HCT116 (cell line): Measurements from ENCODE around the gene KASH5. TPM values are rescaled to one million over a fixed set of nuclear protein-coding genes. Genes with fewer than 3 reads are reported as not detected.

Source experiments
- ATAC-seq: fragments of 200-7000 bp; cut with Tn5 transposase; 2 replicates; pipeline ENCODE4 v1.9.1; 2020; ENCODE audit warnings: mild to moderate bottlenecking, moderate library complexity
- BruUV-seq: library from RNA; stranded (reverse); fragments of 400-500 nt; replicated peaks from 2 replicates; lab custom pipeline; 2021; lab: Mats Ljungman, UMichigan
- CTCF ChIA-PET: fragments of 300-600 bp; sonication (Branson Sonifier 250); formaldehyde crosslinking; loops from one replicate; lab custom pipeline; 2021; ENCODE audit warnings: antibody characterized with exemption; lab: Charles Lee
- POLR2A ChIA-PET: fragments of 300-600, 350-600 bp; sonication (Branson Sonifier 250); formaldehyde crosslinking; loops from one replicate; lab custom pipeline; 2021; ENCODE audit warnings: antibody characterized with exemption; lab: Charles Lee
- RAD21 ChIA-PET, 2 experiments: fragments of 300-600 bp; sonication (Branson Sonifier 250); formaldehyde crosslinking; loops; one replicate each; lab custom pipeline; 2023; ENCODE audit warnings: low total read pairs in 2 of 2; ENCODE audit not compliant: uncharacterized antibody in 2 of 2, unreplicated experiment in 2 of 2, low non-redundant PET in 1 of 2; lab: Charles Lee
- DNase-seq: peaks from one replicate; pipeline ENCODE4 v3.0.0-alpha.2; 2010; ENCODE audit warnings: low read depth, low spot score
- H2AFZ ChIP-seq: fragments of 200-600 bp; shearing (Covaris generic), sonication (generic); 2 replicates; pipeline ENCODE4 v1.6.1; 2017; ENCODE audit warnings: low read depth, mixed run types, mixed read lengths, antibody characterized with exemption, low read length; ENCODE audit not compliant: poor library complexity, severe bottlenecking
- H3K27ac ChIP-seq: 2 replicates; pipeline ENCODE4 v1.5.1; 2012; ENCODE audit warnings: low read depth, low read length
- H3K27me3 ChIP-seq: fragments of 200-600 bp; sonication (generic); 2 replicates; pipeline ENCODE4 v1.6.1; 2016; ENCODE audit warnings: mixed run types, low read length, mixed read lengths; ENCODE audit not compliant: insufficient read depth
- H3K36me3 ChIP-seq, 2 experiments: fragments of 200-500 bp in 1 of 2; fragments of 200-600 bp in 1 of 2; sonication (Bioruptor generic) in 1 of 2; sonication (generic) in 1 of 2; 2 replicates each; pipeline versions ENCODE4 v1.5.1 to v1.6.1; 2014 to 2016; ENCODE audit warnings: low read length in 2 of 2, inconsistent platforms in 1 of 2, mixed read lengths in 1 of 2, mixed run types in 1 of 2; ENCODE audit not compliant: insufficient read depth in 2 of 2, control insufficient read depth in 1 of 2
- H3K4me1 ChIP-seq, 2 experiments: fragments of 200-600 bp in 1 of 2; sonication (generic) in 1 of 2; 2 replicates each; pipeline versions ENCODE4 v1.5.1 to v1.6.1; 2012 to 2017; ENCODE audit warnings: low read length in 2 of 2, inconsistent platforms in 1 of 2, mild to moderate bottlenecking in 1 of 2, mixed read lengths in 1 of 2, mixed run types in 1 of 2, moderate library complexity in 1 of 2; ENCODE audit not compliant: insufficient read depth in 2 of 2, control insufficient read depth in 1 of 2
- H3K4me2 ChIP-seq: fragments of 200-600 bp; sonication (generic); 2 replicates; pipeline ENCODE4 v1.6.1; 2017; ENCODE audit warnings: mixed run types, low read length, mixed read lengths
- H3K4me3 ChIP-seq, 2 experiments: fragments of 200-600 bp in 1 of 2; sonication (generic) in 1 of 2; replicated peaks in 1 of 2; 2 replicates each; pipeline ENCODE4 v1.5.1; 2011 to 2016; ENCODE audit warnings: low read length in 2 of 2, control low read depth in 1 of 2, low read depth in 1 of 2, mild to moderate bottlenecking in 1 of 2, mixed read lengths in 1 of 2, mixed run types in 1 of 2
- H3K79me2 ChIP-seq: fragments of 200-600 bp; sonication (generic); 2 replicates; pipeline ENCODE4 v1.6.1; 2017; ENCODE audit warnings: mild to moderate bottlenecking, mixed run types, low read length, moderate library complexity, mixed read lengths; ENCODE audit not compliant: insufficient read depth
- H3K9ac ChIP-seq: fragments of 200-600 bp; sonication (generic); 2 replicates; pipeline ENCODE4 v1.6.1; 2016; ENCODE audit warnings: low read length, mixed read lengths
- H3K9me2 ChIP-seq: fragments of 200-600 bp; sonication (generic), shearing (Covaris generic); 2 replicates; pipeline ENCODE4 v1.6.1; 2017; ENCODE audit warnings: mixed run types, mild to moderate bottlenecking, moderate library complexity; ENCODE audit not compliant: insufficient read depth
- H3K9me3 ChIP-seq, 2 experiments: fragments of 200-500 bp in 1 of 2; fragments of 200-600 bp in 1 of 2; sonication (Bioruptor generic) in 1 of 2; sonication (generic) in 1 of 2; 2 replicates each; pipeline ENCODE4 v1.6.1; 2014 to 2017; ENCODE audit warnings: low read length in 2 of 2, mixed read lengths in 2 of 2, inconsistent platforms in 1 of 2, low read depth in 1 of 2, mild to moderate bottlenecking in 1 of 2, mixed run types in 1 of 2, moderate library complexity in 1 of 2; ENCODE audit not compliant: control insufficient read depth in 1 of 2, insufficient read depth in 1 of 2
- H4K20me1 ChIP-seq: fragments of 200-600 bp; sonication (generic), shearing (Covaris generic); 2 replicates; pipeline ENCODE4 v1.6.1; 2017; ENCODE audit warnings: mixed run types, mild to moderate bottlenecking, moderate library complexity; ENCODE audit not compliant: insufficient read depth
- CBX3 ChIP-seq: IDR thresholded peaks from 2 replicates; pipeline ENCODE4 v1.6.1; 2012; ENCODE audit warnings: low read depth
- ELF1 ChIP-seq: IDR thresholded peaks from 2 replicates; pipeline ENCODE4 v1.6.1; 2012; ENCODE audit warnings: low read depth, borderline replicate concordance
- FOSL1 ChIP-seq: IDR thresholded peaks from 2 replicates; pipeline ENCODE4 v1.6.1; 2012; ENCODE audit warnings: low read depth
- MAX ChIP-seq: IDR thresholded peaks from 2 replicates; pipeline ENCODE4 v1.6.1; 2012
- POLR2A ChIP-seq: IDR thresholded peaks from 2 replicates; pipeline ENCODE4 v1.7.0; 2011; ENCODE audit warnings: borderline replicate concordance; ENCODE audit not compliant: insufficient read depth, insufficient read length; ENCODE audit errors: extremely low read depth
- SIN3A ChIP-seq: IDR thresholded peaks from 2 replicates; pipeline ENCODE4 v1.6.1; 2012; ENCODE audit warnings: low read depth
- SP1 ChIP-seq: IDR thresholded peaks from 2 replicates; pipeline ENCODE4 v1.6.1; 2012; ENCODE audit warnings: low read depth
- YY1 ChIP-seq: IDR thresholded peaks from 2 replicates; pipeline ENCODE4 v1.6.1; 2011; ENCODE audit warnings: low read length, low read depth, moderate library complexity, mild to moderate bottlenecking; ENCODE audit not compliant: insufficient replicate concordance; ENCODE audit errors: extremely low read depth
- ZBTB33 ChIP-seq: IDR thresholded peaks from 2 replicates; pipeline ENCODE4 v1.6.1; 2011; ENCODE audit warnings: mild to moderate bottlenecking, low read length, moderate library complexity; ENCODE audit not compliant: insufficient replicate concordance; ENCODE audit errors: extremely low read depth
- ZFX ChIP-seq: fragments of 450-650 bp; IDR thresholded peaks from 2 replicates; pipeline ENCODE4 v1.6.1; 2017
- intact Hi-C: fragments of 100-400 bp; cut with micrococcal nuclease; formaldehyde crosslinking; loops from 2 replicates; pipeline ENCODE4 v1.10.0; 2022
- total RNA-seq: library from RNA; stranded (reverse); gene quantifications from one replicate; pipeline ENCODE4 v1.2.1, GENCODE V29; 2021; ENCODE audit not compliant: unreplicated experiment
- TF ChIP-seq, protein P1 (sequence below): IDR thresholded peaks from 2 replicates; pipeline ENCODE4 v1.6.1; 2012; ENCODE audit warnings: low read depth
- TF ChIP-seq, protein P2 (sequence below), 3 experiments: fragments of 200-600 bp in 1 of 3; sonication (generic) in 1 of 3; IDR thresholded peaks in 2 of 3; conservative IDR thresholded peaks in 1 of 3; 2 replicates each; pipeline ENCODE4 v1.5.1; 2012 to 2017; ENCODE audit warnings: low read depth in 2 of 3, low read length in 2 of 3, antibody characterized with exemption in 1 of 3, borderline replicate concordance in 1 of 3, control low read depth in 1 of 3, mild to moderate bottlenecking in 1 of 3, mixed read lengths in 1 of 3, mixed run types in 1 of 3, moderate library complexity in 1 of 3; ENCODE audit not compliant: insufficient read depth in 1 of 3

KASH5 gene
- total RNA-seq, 1 experiment from 2014 or later: not detected

- ChIA-PET POLR2A (no interaction called here), CTCF (no interaction called here), RAD21 (no interaction called here)
- Histone ChIP-seq H3K4me3 (no peak overlapping the region), H4K20me1 (no peaks in the 10 kb centered on the region), H3K4me1 (peaks cover 2 to 10% of the 10 kb centered on the region in 2 experiments; a peak in 1 of 4 replicates), H3K4me2 (no peak overlapping the region), H3K36me3 (no peaks in the 10 kb centered on the region), H3K9ac (no peak overlapping the region), H3K79me2 (no peaks in the 10 kb centered on the region), H3K27me3 (peaks cover under 1% of the 10 kb centered on the region; the same call in 1 of the 2 replicates), H2AFZ (no peak overlapping the region), H3K27ac (no peak overlapping the region), H3K9me3 (no peaks in the 10 kb centered on the region), H3K9me2 (no peaks in the 10 kb centered on the region)
- ATAC-seq (no peak), DNase-seq (no peak)
- no TSS peak for BruUV-seq
- TF ChIP-seq SIN3A (no peak), MAX (no peak), YY1 (no peak), ELF1 (no peak), SP1 (no peak), ZBTB33 (no peak), FOSL1 (no peak), ZFX (no peak), CBX3 (no peak), POLR2A (no peak)
- TF ChIP-seq, protein P1, sequence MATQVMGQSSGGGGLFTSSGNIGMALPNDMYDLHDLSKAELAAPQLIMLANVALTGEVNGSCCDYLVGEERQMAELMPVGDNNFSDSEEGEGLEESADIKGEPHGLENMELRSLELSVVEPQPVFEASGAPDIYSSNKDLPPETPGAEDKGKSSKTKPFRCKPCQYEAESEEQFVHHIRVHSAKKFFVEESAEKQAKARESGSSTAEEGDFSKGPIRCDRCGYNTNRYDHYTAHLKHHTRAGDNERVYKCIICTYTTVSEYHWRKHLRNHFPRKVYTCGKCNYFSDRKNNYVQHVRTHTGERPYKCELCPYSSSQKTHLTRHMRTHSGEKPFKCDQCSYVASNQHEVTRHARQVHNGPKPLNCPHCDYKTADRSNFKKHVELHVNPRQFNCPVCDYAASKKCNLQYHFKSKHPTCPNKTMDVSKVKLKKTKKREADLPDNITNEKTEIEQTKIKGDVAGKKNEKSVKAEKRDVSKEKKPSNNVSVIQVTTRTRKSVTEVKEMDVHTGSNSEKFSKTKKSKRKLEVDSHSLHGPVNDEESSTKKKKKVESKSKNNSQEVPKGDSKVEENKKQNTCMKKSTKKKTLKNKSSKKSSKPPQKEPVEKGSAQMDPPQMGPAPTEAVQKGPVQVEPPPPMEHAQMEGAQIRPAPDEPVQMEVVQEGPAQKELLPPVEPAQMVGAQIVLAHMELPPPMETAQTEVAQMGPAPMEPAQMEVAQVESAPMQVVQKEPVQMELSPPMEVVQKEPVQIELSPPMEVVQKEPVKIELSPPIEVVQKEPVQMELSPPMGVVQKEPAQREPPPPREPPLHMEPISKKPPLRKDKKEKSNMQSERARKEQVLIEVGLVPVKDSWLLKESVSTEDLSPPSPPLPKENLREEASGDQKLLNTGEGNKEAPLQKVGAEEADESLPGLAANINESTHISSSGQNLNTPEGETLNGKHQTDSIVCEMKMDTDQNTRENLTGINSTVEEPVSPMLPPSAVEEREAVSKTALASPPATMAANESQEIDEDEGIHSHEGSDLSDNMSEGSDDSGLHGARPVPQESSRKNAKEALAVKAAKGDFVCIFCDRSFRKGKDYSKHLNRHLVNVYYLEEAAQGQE: no peak
- TF ChIP-seq, protein P2, sequence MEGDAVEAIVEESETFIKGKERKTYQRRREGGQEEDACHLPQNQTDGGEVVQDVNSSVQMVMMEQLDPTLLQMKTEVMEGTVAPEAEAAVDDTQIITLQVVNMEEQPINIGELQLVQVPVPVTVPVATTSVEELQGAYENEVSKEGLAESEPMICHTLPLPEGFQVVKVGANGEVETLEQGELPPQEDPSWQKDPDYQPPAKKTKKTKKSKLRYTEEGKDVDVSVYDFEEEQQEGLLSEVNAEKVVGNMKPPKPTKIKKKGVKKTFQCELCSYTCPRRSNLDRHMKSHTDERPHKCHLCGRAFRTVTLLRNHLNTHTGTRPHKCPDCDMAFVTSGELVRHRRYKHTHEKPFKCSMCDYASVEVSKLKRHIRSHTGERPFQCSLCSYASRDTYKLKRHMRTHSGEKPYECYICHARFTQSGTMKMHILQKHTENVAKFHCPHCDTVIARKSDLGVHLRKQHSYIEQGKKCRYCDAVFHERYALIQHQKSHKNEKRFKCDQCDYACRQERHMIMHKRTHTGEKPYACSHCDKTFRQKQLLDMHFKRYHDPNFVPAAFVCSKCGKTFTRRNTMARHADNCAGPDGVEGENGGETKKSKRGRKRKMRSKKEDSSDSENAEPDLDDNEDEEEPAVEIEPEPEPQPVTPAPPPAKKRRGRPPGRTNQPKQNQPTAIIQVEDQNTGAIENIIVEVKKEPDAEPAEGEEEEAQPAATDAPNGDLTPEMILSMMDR (IDR thresholded peaks at IDR 0.05 in 2 of 3, conservative IDR thresholded peaks at IDR 0.05 in 1 of 3; ENCODE audit: borderline replicate concordance in 1 of 3, insufficient read depth in 1 of 3, low read depth in 2 of 3, low read length in 2 of 3): no peak
- intact Hi-C loops: no loop called here
These were observed 26.2 kb downstream of the KASH5 start for GRCh38 chr19:49414256-49414655.
